Activated CD8-positive, alpha-beta memory T cell treated with anti-CD3 and anti-CD28 coated beads for 24 hours (primary cell): ENCODE results near the gene MTARC1.

Experiments used
- DNase-seq: peaks from one replicate; pipeline ENCODE4 v3.0.0-alpha.2; 2020

MTARC1 gene

DNA sequence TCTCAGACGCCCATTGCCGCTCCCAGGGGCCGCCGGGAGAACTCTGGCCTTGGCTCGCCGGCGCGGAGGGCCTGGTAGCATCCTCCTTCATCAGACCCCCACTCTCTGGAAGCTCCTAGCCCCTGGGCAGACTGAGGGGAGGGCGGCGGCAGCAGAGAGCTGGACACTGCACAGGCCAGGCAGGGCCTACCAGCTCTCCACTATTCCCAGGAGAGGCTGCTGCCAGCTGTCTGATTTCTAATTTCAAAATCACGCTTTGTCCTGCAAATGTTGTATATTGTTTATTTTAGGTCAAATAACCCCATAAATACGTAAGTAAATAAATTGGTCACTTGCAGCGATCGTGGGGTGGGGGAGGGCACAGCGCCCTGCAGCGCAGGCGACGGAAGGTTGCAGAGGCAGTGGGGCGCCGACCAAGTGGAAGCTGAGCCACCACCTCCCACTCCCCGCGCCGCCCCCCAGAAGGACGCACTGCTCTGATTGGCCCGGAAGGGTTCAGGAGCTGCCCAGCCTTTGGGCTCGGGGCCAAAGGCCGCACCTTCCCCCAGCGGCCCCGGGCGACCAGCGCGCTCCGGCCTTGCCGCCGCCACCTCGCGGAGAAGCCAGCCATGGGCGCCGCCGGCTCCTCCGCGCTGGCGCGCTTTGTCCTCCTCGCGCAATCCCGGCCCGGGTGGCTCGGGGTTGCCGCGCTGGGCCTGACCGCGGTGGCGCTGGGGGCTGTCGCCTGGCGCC lies at the start of gene MTARC1:
Gene MTARC1 (plus strand): TSS at position 577 of the 732 bp plus-strand sequence. CDS start 32 bp downstream, at position 609.
- no peak for DNase-seq

DNA sequence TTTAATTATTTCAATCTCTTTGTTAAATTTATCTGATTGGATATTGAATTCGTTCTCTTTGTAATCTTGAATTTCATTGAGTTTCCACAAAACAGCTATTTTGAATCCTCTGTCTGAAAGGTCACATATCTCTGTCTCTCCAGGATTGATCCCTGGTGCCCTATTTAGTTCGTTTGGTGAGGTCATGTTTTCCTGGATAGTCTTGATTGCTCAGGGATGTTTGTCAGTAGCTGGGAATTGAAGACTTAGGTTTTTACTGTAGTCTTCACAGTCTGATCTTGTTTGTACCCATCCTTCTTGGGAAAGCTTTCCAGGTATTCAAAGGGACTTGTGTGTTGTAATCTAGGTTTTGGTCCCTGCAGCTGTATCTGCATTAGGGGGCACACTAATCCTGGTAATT lies 45.4 kb upstream of the MTARC1 start:
- DNase-seq, result no peak

DNA sequence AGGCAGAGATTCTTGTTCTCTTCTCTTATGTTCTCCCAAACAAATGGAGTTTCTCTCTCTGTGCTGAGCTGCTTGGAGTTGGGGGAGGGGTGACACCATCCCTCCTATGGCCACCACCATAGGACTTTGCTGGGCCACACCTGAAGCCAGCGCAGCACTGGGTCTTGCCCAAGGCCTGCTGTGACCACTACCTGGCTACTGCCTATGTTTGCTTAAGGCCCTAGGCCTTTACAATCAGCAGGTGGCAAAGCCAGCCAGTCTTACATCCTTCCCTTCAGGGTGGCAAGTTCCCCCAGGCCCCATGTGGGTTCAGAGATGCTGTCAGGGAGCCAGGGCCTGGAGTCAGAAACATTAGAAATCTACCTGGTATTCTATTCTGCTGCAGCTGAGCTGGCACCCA lies 44.9 kb upstream of the MTARC1 start:
- DNase-seq, result no peak

DNA sequence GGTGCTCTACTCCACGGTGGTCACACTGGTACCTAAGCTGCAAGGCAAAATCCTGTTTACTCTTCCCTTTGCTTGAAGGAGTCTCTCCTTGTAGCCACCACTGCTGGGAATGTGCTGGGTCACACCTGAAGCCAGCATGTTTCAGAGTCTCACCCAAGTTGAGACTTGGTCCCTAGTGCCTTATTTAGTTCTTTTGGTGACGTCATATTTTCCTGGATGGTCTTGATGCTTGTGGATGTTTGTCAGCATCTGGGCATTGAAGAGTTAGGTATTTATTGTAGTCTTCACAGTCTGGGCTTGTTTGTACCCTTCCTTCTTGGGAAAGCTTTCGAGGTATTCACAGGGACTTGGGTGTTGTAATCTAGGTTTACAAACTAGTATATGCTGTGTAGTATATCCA lies 44.2 kb upstream of the MTARC1 start:
- no peak for DNase-seq

DNA sequence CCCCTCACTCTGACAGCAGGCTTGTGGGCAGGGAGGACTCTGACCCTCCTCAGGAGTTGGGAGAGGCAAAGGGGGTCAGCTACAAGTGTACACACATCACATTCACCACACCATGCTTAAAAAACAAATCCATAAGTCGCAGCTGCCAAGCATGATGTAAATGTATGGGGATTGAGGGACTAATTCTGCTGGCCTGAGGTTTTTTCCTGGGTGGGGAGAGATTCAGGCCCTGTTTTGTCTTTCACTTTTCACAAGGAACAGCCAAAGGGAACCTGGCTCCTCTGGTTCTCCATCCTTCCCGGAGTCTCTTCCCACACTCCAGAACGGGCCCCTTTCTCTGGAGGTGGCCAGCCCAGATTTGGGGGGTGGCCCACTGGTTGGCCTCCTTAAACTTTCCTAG lies 39.9 kb upstream of the MTARC1 start:
- DNase-seq, result no peak

DNA sequence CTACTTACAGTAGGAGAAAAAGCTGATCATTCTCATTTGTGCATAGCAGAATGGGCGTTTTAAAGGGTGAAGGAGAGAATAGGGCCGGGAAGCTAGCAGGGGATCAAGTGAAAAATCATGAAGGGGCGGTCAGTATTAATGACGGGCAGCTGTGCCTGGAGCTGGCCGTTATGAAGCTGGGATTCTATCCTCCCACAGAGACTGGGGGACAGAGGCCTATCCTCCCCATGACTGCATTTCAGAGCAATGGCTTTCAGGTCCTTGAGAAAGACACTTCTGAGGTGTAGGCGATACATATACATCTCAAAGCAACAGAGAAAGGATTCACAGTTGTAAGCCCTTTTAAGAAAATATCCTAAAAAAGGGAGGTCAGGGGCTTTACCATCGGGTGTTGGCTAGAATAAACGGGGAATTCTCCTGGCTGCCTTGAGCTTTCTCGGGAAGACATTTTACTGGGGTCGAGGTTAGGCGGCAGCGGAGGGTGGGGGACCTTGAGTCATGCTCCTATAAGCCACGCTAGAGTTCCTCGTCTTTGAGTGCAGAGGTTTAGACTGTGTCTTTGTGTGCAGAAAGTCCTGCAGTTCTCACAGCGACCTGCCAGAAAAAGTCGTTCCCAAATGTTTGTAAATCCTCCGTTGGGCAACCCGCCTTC lies 39.1 kb upstream of the MTARC1 start:
- DNase-seq, result no peak

DNA sequence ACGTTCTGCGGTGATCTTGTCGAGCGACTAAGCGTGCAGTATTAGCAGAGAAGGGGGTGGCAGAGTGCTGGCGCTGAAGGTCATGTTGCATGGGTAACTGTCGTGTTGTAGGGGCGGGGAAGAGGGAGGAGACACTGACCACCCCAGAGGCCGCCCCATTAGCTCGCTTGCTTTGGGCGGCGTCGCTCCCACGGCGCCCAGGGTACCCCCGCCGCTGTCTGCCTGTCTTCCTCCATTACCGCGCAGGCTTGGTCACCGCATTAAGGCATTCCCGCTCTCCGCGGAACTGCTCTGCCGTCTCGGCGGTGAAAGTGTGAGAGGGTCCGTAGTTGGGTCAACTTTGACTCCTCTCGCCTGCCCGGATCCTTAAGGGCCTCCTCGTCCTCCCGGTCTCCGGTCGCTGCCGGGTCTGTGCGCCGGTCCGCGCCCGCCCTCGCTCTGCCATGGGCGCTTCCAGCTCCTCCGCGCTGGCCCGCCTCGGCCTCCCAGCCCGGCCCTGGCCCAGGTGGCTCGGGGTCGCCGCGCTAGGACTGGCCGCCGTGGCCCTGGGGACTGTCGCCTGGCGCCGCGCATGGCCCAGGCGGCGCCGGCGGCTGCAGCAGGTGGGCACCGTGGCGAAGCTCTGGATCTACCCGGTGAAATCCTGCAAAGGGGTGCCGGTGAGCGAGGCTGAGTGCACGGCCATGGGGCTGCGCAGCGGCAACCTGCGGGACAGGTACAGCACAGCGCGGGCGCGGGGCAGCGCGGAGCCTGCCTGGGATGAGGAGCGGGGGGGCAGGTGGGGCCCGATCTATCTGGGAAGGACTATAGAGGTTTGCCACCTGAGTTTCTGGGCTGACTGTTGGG lies 38.4 kb upstream of the MTARC1 start, which contains the start of gene MTARC2:
Gene MTARC2 (plus strand): TSS at position 234 of the 846 bp plus-strand sequence. CDS start 210 bp downstream, at position 444.
- DNase-seq, result no peak

DNA sequence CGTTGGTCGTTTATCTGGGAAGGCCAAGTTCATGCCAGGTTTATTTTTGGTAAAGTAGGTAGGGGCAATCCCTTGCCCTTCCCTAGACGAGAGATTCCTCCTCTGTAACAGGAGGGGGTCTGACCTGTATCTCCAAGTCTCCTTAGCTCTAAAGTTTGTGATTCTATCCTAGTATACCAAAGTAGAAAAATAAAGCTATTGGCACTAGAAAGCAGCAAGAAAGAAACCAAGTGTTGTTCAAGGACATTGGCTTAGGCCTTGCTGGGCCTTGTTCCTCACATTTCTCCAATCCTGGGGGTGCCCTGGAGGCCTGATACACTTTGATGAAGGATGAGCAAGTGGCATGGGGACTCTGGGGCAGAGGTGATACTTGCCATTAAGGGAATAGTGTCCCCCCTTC lies 37.8 kb upstream of the MTARC1 start:
- DNase-seq, result no peak

DNA sequence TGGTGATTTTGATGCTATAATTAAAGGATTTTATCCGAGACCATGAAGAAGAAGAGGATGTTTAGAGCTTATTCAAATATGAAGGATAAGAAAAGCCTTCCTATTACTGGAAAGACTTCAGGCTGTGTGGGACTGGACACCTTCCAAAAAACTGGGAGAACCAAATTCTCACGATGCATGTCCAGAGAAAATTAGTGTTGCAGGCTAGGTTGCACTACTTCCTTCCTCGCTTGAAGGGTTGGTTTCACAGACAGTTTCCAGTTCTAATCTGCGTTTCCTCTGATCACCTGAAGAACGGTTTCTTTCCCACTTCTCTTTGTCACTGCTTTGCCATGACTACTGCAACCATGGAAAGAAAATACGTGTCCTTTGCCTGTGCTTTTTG lies 36.6 kb upstream of the MTARC1 start:
- no peak for DNase-seq

DNA sequence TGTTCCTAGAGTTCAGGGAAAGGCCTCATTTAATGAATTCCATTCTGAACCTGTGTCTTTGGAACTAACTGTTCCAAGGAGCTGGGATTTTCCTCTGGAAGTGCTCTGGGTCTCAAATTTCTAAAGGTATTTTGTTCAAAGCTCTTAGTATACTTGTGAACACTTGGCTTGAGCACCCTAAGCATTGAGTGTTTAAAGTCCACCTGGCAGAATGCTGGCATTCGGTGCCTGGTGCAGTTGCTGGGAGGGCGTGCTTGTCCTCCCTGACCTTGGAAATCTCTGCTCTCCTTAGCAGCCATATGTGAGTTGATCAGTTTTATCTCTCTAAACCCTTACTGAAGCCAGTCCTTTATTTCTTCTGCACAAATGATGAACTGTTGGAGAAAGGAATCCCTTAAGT lies 35.6 kb upstream of the MTARC1 start:
- DNase-seq, result no peak

DNA sequence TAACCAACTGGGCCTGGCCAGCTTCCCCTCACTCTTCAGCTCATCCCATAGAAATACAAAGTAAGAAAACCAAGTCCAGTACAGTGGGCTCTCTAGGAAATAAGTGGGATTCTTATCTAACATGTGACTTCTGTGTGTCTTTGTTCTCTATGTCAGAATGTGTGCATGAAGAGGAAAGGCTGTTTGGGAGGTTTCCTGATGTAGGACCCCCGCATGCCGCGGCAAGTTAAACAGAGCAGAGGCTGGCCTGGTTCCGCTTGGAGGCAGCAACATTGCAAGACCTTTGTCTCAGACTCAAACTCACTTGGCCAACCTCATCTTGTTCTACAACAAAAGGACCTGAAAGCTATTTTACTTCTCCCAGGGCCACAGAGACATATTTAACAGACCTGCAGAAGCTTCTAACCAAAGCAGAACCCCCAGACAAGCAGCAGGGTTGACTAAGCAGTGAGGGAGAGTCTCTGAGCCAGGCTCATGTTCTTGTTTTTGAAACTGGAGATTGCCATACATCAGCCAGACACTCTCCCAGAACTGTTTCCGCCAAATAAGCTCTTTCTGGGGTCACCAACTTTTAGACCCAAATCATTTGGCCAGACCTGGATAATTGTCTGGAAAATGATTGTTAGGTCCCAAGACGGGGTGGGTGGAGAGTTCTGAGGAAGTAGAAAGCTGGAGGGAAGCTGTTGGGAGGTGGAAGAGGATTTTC lies 32.3 kb upstream of the MTARC1 start:
- DNase-seq, result no peak

DNA sequence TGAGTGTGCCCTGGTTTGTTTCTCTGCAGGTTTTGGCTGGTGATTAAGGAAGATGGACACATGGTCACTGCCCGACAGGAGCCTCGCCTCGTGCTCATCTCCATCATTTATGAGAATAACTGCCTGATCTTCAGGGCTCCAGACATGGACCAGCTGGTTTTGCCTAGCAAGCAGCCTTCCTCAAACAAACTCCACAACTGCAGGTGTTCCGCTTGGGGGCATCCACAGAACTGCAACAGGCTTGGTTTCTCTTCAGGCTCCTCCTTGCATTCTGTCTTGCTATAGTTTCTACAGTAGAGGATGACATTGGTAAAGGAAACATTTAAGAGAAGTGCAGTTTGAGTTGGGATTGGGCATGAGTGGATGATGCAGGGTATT lies 31.8 kb upstream of the MTARC1 start:
- DNase-seq, result no peak

DNA sequence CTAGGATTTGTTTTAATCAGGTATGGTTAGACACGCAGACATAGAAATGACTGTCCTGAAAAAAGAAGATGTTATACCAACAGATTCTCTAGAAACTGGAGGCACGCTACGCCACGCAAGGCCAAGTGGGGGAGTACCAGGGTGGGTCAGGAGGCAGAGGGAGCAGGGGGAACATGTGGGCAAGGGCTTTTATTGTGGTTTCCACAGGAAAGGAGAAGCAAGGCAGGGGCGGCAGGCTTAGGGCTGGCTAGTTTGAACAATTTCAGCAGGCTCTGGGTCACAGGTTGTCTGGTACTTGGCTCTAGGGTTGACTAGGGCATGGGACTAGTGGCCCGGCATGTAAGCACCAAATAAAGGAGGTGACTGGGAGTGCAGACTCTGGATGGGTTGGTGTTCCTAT lies 31.4 kb upstream of the MTARC1 start:
- DNase-seq, result no peak

DNA sequence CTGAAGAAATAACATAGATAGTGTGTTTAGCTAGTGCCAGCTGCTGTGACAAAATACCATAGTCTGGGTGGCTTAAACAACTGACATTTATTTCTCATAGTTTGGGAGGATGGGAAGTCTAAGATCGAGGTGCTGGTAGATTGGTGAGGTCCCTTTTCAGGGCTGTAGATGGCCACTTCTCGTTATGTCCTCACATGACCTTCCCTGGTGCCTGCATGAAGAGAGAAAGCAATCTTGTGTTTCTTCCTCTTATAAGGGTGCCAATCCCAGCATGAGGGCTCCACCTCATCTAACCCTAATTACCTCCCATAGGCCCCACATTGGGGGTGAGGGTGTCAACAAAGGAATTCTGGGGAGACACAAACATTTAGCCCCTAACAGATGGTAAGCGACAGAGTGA lies 29.3 kb upstream of the MTARC1 start:
- no peak for DNase-seq

DNA sequence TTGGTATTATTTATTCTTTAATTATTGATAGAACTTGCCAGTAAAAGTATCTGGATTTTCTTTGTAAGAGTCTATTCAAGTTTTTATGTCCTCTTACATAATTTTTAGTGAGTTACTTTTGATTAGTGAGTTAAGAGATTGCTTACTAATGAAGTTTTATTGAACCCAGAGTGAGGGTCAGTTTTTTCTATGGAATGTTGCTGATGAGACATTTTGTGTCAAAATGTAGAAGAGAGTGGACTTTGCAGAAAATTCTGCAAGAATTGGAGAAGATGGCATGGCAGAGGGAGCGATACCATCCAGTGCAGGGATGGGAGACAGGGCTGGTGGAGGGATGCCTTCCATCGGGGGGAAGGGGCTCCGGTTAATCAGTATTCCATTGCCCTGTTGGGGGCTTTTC lies 27.6 kb upstream of the MTARC1 start:
- no peak for DNase-seq

DNA sequence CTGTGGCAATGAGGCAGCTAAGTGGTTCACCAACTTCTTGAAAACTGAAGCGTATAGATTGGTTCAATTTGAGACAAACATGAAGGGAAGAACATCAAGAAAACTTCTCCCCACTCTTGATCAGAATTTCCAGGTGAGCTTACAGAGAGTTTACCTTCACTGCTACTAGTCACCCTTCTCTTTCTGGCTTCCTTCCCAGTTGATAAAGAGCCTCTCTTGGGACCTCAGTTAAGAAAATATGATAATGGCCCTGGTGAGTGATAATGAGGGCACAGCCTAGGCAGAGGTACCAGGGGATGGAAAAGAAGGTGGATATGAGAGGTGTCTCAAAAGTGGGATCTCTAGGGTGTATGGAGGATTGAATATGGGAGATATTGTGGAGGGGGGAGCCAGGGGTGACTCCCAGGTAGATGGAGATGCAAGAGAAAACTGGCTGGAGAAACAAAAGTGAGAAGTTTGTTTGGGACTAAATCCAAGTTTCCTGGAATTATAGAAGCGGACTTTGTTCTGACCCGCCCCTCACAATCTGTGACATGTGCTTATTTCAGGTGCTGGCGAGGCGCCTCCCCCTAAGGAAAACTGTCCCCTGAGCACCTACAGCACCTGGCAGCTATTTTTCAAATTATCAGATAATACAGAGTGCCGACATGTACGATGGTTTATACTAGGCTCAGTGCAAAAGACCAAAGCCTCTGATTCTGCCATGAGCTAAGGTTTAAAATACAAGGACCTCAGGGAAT lies 24.9 kb upstream of the MTARC1 start:
- DNase-seq, result no peak

DNA sequence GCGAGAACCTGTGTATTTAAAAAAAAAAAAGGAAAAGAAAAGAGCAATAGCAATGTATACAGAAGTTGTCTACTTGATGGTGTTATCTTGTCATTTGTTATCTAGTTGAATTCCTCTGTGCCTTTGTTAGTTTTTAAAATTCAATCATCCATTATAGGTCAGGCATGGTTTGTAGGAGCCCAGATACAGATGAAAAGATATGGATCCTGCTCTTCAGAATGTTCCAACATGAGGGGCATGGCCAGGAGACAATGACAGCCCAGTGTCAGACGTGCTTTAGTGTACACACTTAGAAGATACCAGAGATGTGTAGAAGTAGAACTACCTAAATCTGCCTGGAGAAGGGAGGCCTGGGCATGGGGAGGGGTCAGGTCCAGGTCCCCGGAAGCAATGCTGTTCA lies 22.0 kb upstream of the MTARC1 start:
- no peak for DNase-seq

DNA sequence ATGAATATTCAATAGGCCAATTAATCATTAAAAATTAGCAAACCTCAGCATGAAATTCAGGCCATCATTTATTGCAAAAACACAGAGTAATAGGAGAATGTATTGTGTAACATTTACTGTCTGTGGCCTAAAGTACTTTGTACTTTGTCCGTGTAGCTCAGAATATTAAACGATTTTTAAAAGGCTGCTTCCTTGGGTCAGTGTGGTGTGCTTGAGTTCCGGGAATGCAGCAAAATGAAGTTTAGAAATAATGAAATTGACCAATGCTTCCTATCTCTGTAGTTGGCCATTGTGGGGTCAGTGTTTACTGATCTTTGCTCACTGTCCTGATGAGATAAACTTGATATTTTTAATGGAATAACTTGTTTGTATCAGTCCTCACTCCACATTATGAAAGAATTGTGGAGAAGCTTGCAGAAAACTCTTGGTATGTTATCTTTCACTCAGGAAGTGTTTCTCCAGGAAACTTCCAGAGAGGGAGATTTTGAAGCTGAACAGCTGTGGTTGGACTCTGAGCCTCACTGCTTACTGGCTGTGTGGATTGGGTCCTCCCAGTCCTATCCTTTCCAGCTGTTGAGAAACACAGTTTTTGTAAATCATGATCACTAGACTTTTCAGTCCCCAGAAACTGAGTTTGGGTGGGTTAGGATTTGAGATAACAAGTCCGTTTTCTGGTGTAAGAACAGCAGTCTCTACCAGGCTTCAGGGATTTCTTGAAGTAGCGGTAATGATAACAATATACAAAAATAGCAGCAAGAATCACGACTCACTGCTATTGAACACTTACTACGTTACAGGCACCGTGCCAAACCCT lies 19.2 kb upstream of the MTARC1 start:
- DNase-seq, result no peak

DNA sequence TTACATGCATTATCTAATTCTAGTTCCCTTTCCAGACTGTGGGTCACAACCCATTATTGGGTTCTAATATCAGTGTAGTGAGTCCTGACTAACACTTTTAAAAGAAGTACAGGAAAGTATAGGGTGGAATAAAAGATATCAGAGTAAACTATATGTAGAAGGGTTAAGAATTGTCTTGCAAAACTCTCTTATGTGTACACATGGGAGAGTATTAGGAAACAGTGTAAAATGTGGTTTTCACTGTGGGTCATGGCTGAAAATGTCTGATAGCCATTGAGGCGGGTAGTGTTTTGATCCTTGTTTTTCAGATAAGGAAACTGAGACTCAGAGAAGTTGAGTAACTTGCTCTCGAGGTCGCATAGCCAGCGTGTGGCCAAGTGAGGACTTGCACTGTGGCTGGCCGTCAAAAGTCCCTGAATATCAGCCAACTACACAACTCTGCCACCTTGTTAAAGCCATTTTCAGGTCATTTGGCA lies 18.5 kb upstream of the MTARC1 start:
- DNase-seq, result no peak

DNA sequence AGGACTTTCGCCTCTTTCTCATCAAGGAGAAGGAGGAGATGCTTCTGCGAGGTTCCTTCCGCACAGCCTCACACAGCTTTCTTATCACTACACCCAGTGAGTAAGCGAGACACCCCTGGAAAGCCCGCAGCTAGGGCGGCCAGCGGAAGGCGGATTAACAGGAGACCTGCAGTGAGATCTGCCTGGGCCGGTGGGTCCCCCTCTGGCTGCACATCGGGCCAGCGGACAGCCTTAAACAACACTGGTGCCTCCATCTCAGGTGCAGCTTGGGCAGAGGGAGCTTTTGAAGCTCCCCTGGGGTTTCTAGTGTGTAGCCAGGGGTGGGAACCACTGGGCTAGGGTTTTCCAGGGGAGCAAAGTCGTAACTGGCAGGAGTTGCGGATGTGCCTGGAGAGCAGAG lies 17.5 kb upstream of the MTARC1 start:
- no peak for DNase-seq

DNA sequence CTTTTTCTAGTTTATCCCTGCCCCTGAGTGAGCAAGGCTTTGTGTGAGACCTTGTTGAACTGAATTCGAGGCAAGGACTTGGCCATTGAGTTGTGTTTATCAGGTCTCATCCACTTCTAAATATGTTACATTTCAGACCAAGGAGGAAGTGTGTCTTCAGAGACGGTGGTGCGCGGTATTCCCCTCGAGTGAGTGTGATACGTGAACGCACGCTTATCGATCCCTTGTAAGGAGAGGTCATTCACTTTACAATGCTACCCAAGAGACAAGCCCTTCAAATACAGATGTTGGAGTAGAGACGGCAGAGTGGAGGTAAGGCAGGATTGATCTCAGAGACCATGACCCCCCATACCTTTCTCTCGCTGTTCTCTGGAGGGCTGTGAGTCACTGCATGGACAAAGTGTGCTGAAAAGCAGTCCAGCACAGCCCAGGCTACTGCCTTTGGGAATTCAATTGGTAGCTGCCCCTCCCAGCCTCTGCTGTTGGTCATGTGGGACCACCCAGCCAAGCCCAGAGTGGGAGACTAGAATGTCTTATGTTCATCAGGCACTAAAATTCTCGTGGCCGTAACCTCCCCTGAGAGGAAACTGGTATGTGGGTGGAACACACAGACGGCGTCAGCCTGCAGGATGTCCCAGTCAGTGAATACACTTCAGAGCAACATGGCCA lies 16.3 kb upstream of the MTARC1 start:
- DNase-seq, result no peak
